ENCODE measurements around the gene ADAM11.
A peak's percentile ranks its signal among the peaks of the same experiment; 100 is the strongest.

The ADAM11 gene

DNA sequence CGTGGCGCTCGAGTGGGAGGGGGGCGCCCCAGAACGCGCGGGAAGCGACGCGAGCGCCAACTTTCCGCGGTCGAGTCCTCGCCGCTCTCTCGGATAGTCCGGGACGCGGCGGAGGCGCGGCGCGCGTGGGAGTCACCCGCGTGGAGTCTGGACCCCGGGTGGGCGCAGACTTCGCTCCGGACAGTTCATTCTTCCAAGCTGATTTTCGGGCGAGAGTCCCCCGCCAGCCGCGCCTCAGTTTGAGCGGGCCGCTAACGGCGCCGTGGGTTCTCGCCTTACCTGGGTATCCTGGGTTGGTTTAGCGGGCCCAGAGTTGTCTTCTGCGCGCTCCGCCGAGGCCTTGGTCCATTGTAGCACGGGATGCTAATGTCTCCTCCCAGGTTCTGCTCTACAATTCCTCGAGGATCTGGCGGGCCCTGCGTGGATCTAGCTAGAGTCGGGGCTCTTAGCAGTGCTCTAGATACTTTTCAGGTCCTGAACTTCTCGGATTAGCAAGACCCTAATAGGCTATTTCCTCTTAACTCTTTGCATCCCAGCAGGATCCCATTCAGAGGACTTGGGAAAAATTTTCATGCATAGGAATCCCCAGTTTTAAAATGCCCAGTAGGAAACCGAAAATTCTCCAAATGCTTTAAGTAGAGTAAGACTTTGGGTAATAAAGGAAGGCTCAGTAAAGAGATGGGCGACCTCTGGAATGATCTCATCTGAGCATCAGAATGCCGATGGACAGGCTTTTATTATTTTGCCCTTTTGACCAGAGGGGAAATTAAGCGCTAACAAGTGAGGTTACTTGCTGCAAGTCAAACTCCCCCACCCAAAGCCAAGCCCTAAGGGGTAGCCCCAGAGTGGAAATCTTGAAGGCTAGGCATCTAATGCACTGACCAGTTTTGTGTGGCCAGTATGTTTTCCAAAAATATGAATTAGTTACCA is 71.8 kb downstream of the ADAM11 start:
- peak; percentile 17 for DNase-seq (ENCODE audit: low read depth)

DNA sequence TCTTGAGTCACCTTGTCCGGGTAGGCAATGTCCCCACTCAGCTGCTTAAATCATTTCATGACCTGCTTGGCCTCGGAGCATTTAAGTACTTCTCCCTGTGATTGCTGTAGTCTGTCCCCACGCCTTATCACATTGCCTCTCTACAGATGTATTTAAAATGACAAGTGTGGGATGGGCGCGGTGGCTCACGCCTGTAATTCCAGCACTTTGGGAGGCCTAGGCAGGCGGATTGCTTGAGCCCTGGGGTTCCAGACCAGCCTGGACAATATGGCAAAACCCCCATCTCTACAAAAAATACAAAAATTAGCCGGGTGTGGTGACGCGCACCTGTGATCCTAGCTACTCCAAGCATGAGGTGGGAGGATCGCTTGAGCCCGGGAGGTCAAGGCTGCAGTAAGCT is 72.6 kb downstream of the ADAM11 start:
- no peak for DNase-seq (ENCODE audit: low read depth)
